ENCODE measurements around the gene PCDH15. TPM values are rescaled to one million over a fixed set of nuclear protein-coding genes. Genes with fewer than 3 reads are reported as not detected.

Gene PCDH15
- total and polyA plus RNA-seq, 12 donors, result 1.9 to 34.2 (median 10.2) TPM

GRCh38 chr10:54708591-54708990 is 92.4 kb downstream of the PCDH15 start:
- 67 to 74% (median 70%) methylated on average over 8 of the region's 8 CpGs for WGBS, 4 donors

GRCh38 chr10:54708021-54708420 is 93.0 kb downstream of the PCDH15 start:
- Histone ChIP-seq H3K4me3 (no peak overlapping the region), H3K36me3 (replicated peaks in 1 of 2) (no peaks in the 10 kb centered on the region), H3K27me3 (no peaks in the 10 kb centered on the region), H3K9me3 (replicated peaks in 1 of 3) (no peaks in the 10 kb centered on the region), H3K27ac (no peak overlapping the region), H3K4me1 (replicated peaks in 1 of 2) (peaks cover 0 to 6% of the 10 kb centered on the region in 2 donors)
- intact Hi-C loops (cut with DNase I), result no loop called here
- 40 to 46% (median 44%) methylated on average over 2 of the region's 2 CpGs for WGBS, 4 donors
- no peak for TF ChIP-seq POLR2A (IDR thresholded peaks at IDR 0.05)
- no peak for TF ChIP-seq CTCF (IDR thresholded peaks at IDR 0.05)
- DNase-seq, result no peak

More at GRCh38 chr10:54708591-54708990, 92.4 kb downstream of the PCDH15 start:
- H3K27ac ChIP-seq, result no peak overlapping the region
- intact Hi-C loops (cut with DNase I), result no loop called here
- no peak for DNase-seq
- H3K36me3 ChIP-seq (replicated peaks in 1 of 2), result no peaks in the 10 kb centered on the region
- no peaks in the 10 kb centered on the region for H3K27me3 ChIP-seq
- no peak for TF ChIP-seq CTCF (IDR thresholded peaks at IDR 0.05)
- TF ChIP-seq POLR2A (IDR thresholded peaks at IDR 0.05), result no peak
- H3K9me3 ChIP-seq (replicated peaks in 1 of 3), result no peaks in the 10 kb centered on the region
- H3K4me3 ChIP-seq, result no peak overlapping the region
- H3K4me1 ChIP-seq (replicated peaks in 1 of 2), result peaks cover 0 to 6% of the 10 kb centered on the region in 2 donors

- H3K4me1 ChIP-seq (replicated peaks in 1 of 2), result no peaks in the 10 kb centered on the region
- intact Hi-C loops (cut with DNase I), result no loop called here
- H3K4me3 ChIP-seq, result no peak overlapping the region
Measured at GRCh38 chr10:54702583-54703485, 98.2 kb downstream of the PCDH15 start.

GRCh38 chr10:54691331-54691730 is 109.7 kb downstream of the PCDH15 start:
- no peaks in the 10 kb centered on the region for H3K27me3 ChIP-seq
- DNase-seq, result no peak
- H3K4me1 ChIP-seq (replicated peaks in 1 of 2), result no peaks in the 10 kb centered on the region
- intact Hi-C loops (cut with DNase I), result no loop called here
- no peaks in the 10 kb centered on the region for H3K9me3 ChIP-seq (replicated peaks in 1 of 3)
- TF ChIP-seq CTCF (IDR thresholded peaks at IDR 0.05) (no peak), POLR2A (IDR thresholded peaks at IDR 0.05) (no peak)
- no peaks in the 10 kb centered on the region for H3K36me3 ChIP-seq (replicated peaks in 1 of 2)
- H3K27ac ChIP-seq, result no peak overlapping the region
- H3K4me3 ChIP-seq, result no peak overlapping the region
- WGBS, 4 donors, result 50 to 76% (median 59%) methylated on average over 1 of the region's 1 CpG

More at GRCh38 chr10:54702583-54703485, 98.2 kb downstream of the PCDH15 start:
- H3K36me3 ChIP-seq (replicated peaks in 1 of 2), result no peaks in the 10 kb centered on the region
- TF ChIP-seq CTCF (IDR thresholded peaks at IDR 0.05) (no peak), POLR2A (IDR thresholded peaks at IDR 0.05) (no peak)
- no peak overlapping the region for H3K27ac ChIP-seq
- DNase-seq, result no peak
- no peaks in the 10 kb centered on the region for H3K27me3 ChIP-seq
- no peaks in the 10 kb centered on the region for H3K9me3 ChIP-seq (replicated peaks in 1 of 3)
- WGBS, 4 donors, result 85 to 93% (median 89%) methylated on average over 3 of the region's 3 CpGs
